ENCODE data around the gene SSU72. TPM values are rescaled to one million over a fixed set of nuclear protein-coding genes. Genes with fewer than 3 reads are reported as not detected.

The SSU72 gene
- total and polyA plus RNA-seq, 2 donors from 2014 or later, result 102 to 143 TPM

- no peak for FAIRE-seq
Measured at GRCh38 chr1:1605724-1606123, 31.1 kb upstream of the SSU72 start.

GRCh38 chr1:1605034-1605591, 30.4 kb upstream of the SSU72 start:
- DNase-seq (no peak), FAIRE-seq (no peak)
- H3K4me3 ChIP-seq (ENCODE audit: low read length in 3 of 3), result no peak overlapping the region
- TF ChIP-seq, protein P1, sequence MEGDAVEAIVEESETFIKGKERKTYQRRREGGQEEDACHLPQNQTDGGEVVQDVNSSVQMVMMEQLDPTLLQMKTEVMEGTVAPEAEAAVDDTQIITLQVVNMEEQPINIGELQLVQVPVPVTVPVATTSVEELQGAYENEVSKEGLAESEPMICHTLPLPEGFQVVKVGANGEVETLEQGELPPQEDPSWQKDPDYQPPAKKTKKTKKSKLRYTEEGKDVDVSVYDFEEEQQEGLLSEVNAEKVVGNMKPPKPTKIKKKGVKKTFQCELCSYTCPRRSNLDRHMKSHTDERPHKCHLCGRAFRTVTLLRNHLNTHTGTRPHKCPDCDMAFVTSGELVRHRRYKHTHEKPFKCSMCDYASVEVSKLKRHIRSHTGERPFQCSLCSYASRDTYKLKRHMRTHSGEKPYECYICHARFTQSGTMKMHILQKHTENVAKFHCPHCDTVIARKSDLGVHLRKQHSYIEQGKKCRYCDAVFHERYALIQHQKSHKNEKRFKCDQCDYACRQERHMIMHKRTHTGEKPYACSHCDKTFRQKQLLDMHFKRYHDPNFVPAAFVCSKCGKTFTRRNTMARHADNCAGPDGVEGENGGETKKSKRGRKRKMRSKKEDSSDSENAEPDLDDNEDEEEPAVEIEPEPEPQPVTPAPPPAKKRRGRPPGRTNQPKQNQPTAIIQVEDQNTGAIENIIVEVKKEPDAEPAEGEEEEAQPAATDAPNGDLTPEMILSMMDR (IDR thresholded peaks at IDR 0.05; ENCODE audit: borderline replicate concordance, extremely low read depth, insufficient read depth), result no peak
- H3K9ac ChIP-seq (ENCODE audit: low read length in 3 of 3), result no peak overlapping the region
- no peak overlapping the region for H3K27ac ChIP-seq (ENCODE audit: low read depth in 2 of 2, low read length in 2 of 2)
- peaks cover 3% of the 10 kb centered on the region for H3K27me3 ChIP-seq (ENCODE audit: control insufficient read depth, insufficient read depth, low read length)
- H3K4me1 ChIP-seq (ENCODE audit: control insufficient read depth in 2 of 3, insufficient read depth in 2 of 3, low read depth in 1 of 3, low read length in 3 of 3), result peaks cover 0 to 4% (median 0%) of the 10 kb centered on the region in 3 donors
- no peaks in the 10 kb centered on the region for H3K36me3 ChIP-seq (ENCODE audit: control insufficient read depth in 2 of 3, insufficient read depth in 3 of 3, low read length in 3 of 3)
- intact Hi-C loops (cut with DNase I), result no loop called here
- no peaks in the 10 kb centered on the region for H3K9me3 ChIP-seq (ENCODE audit: control insufficient read depth in 2 of 3, insufficient read depth in 1 of 3, low read length in 3 of 3)

More at GRCh38 chr1:1605724-1606123, 31.1 kb upstream of the SSU72 start:
- no peak overlapping the region for H3K27ac ChIP-seq (ENCODE audit: low read depth in 2 of 2, low read length in 2 of 2)
- no peak overlapping the region for H3K9ac ChIP-seq (ENCODE audit: low read length in 3 of 3)
- H3K36me3 ChIP-seq (ENCODE audit: control insufficient read depth in 2 of 3, insufficient read depth in 3 of 3, low read length in 3 of 3), result no peaks in the 10 kb centered on the region
- no peaks in the 10 kb centered on the region for H3K9me3 ChIP-seq (ENCODE audit: control insufficient read depth in 2 of 3, insufficient read depth in 1 of 3, low read length in 3 of 3)
- TF ChIP-seq, protein P1 (IDR thresholded peaks at IDR 0.05; ENCODE audit: borderline replicate concordance, extremely low read depth, insufficient read depth), result no peak
- intact Hi-C loops (cut with DNase I), result no loop called here
- DNase-seq, result no peak
- H3K4me1 ChIP-seq (ENCODE audit: control insufficient read depth in 2 of 3, insufficient read depth in 2 of 3, low read depth in 1 of 3, low read length in 3 of 3), result peaks cover 0 to under 1% (median 0%) of the 10 kb centered on the region in 3 donors
- no peak overlapping the region for H3K4me3 ChIP-seq (ENCODE audit: low read length in 3 of 3)
- peaks cover 3% of the 10 kb centered on the region for H3K27me3 ChIP-seq (ENCODE audit: control insufficient read depth, insufficient read depth, low read length)

GRCh38 chr1:1604374-1605033, 29.8 kb upstream of the SSU72 start:
- Histone ChIP-seq H3K4me3 (ENCODE audit: low read length in 3 of 3) (no peak overlapping the region), H3K4me1 (ENCODE audit: control insufficient read depth in 2 of 3, insufficient read depth in 2 of 3, low read depth in 1 of 3, low read length in 3 of 3) (peaks cover 0 to 5% (median 0%) of the 10 kb centered on the region in 3 donors), H3K9ac (ENCODE audit: low read length in 3 of 3) (no peak overlapping the region), H3K27ac (ENCODE audit: low read depth in 2 of 2, low read length in 2 of 2) (no peak overlapping the region), H3K9me3 (ENCODE audit: control insufficient read depth in 2 of 3, insufficient read depth in 1 of 3, low read length in 3 of 3) (no peaks in the 10 kb centered on the region), H3K36me3 (ENCODE audit: control insufficient read depth in 2 of 3, insufficient read depth in 3 of 3, low read length in 3 of 3) (no peaks in the 10 kb centered on the region), H3K27me3 (ENCODE audit: control insufficient read depth, insufficient read depth, low read length) (peaks cover 3% of the 10 kb centered on the region)
- TF ChIP-seq, protein P1 (IDR thresholded peaks at IDR 0.05; ENCODE audit: borderline replicate concordance, extremely low read depth, insufficient read depth), result no peak
- FAIRE-seq, result no peak
- DNase-seq, result no peak
- intact Hi-C loops (cut with DNase I), result no loop called here
